Keratinocyte (primary cell): ENCODE results near the gene ZNF526. TPM values are rescaled to one million over a fixed set of nuclear protein-coding genes. Genes with fewer than 3 reads are reported as not detected.

ENCODE experiments used
- DNase-seq: peaks from one replicate; pipeline ENCODE4 v3.0.0-alpha.2; 2011; ENCODE audit warnings: low read depth, missing footprints, low spot score
- FAIRE-seq: peaks from 2 replicates; lab custom pipeline; 2011; peaks lifted over from hg19 to GRCh38; lab: Jason Lieb, UNC
- H2AFZ ChIP-seq: 2 replicates; pipeline ENCODE4 v1.6.0; 2012; ENCODE audit warnings: low read length, control low read depth, inconsistent platforms; ENCODE audit not compliant: control insufficient read depth
- H3K27ac ChIP-seq: 2 replicates; pipeline ENCODE4 v1.5.1; 2011; ENCODE audit warnings: low read length; ENCODE audit not compliant: control insufficient read depth, insufficient read depth
- H3K27me3 ChIP-seq: 3 replicates; pipeline ENCODE4 v1.6.0; 2011; ENCODE audit warnings: low read length; ENCODE audit not compliant: control insufficient read depth, insufficient read depth; ENCODE audit errors: extremely low read depth
- H3K36me3 ChIP-seq, 2 experiments: 2 replicates in 1 of 2; 3 replicates in 1 of 2; pipeline ENCODE4 v1.5.1; 2011; ENCODE audit warnings: low read length in 2 of 2, mild to moderate bottlenecking in 1 of 2; ENCODE audit not compliant: control insufficient read depth in 2 of 2, insufficient read depth in 2 of 2; ENCODE audit errors: extremely low read depth in 1 of 2
- H3K4me1 ChIP-seq: 3 replicates; pipeline ENCODE4 v1.5.1; 2011; ENCODE audit warnings: low read length; ENCODE audit not compliant: control insufficient read depth, insufficient read depth; ENCODE audit errors: extremely low read depth
- H3K4me2 ChIP-seq: 3 replicates; pipeline ENCODE4 v1.6.0; 2011; ENCODE audit warnings: low read depth, low read length; ENCODE audit not compliant: control insufficient read depth, insufficient read depth; ENCODE audit errors: extremely low read depth
- H3K4me3 ChIP-seq, 3 experiments: fragments of 200-600 bp in 1 of 3; sonication (generic) in 1 of 3; 2 replicates in 2 of 3; 3 replicates in 1 of 3; pipeline ENCODE4 v1.5.1; 2011 to 2016; ENCODE audit warnings: low read length in 3 of 3, mild to moderate bottlenecking in 3 of 3, control low read depth in 2 of 3, inconsistent platforms in 1 of 3, low read depth in 1 of 3, mixed read lengths in 1 of 3, mixed run types in 1 of 3, moderate library complexity in 1 of 3; ENCODE audit not compliant: control insufficient read depth in 2 of 3, insufficient read depth in 2 of 3; ENCODE audit errors: extremely low read depth in 1 of 3
- H3K79me2 ChIP-seq: 2 replicates; pipeline ENCODE4 v1.6.0; 2012; ENCODE audit warnings: low read length; ENCODE audit not compliant: control insufficient read depth, insufficient read depth
- H3K9ac ChIP-seq: 3 replicates; pipeline ENCODE4 v1.6.0; 2011; ENCODE audit warnings: low read length; ENCODE audit not compliant: control insufficient read depth, insufficient read depth; ENCODE audit errors: extremely low read depth
- H3K9me1 ChIP-seq: 3 replicates; pipeline ENCODE4 v1.6.0; 2011; ENCODE audit warnings: low read length; ENCODE audit not compliant: control insufficient read depth, insufficient read depth; ENCODE audit errors: extremely low read depth
- H3K9me3 ChIP-seq: 2 replicates; pipeline ENCODE4 v1.5.1; 2012; ENCODE audit warnings: low read depth, low read length; ENCODE audit not compliant: control insufficient read depth
- H4K20me1 ChIP-seq: 3 replicates; pipeline ENCODE4 v1.6.0; 2011; ENCODE audit warnings: low read length; ENCODE audit not compliant: control insufficient read depth, insufficient read depth; ENCODE audit errors: extremely low read depth
- CTCF ChIP-seq, 3 experiments: IDR thresholded peaks in 1 of 3; conservative IDR thresholded peaks in 1 of 3; optimal IDR thresholded peaks in 1 of 3; 2 replicates in 2 of 3; 3 replicates in 1 of 3; pipeline versions ENCODE3 to v1.5.1; 2011; ENCODE audit warnings: low read length in 3 of 3, mild to moderate bottlenecking in 3 of 3, moderate library complexity in 2 of 3, control low read depth in 1 of 3, inconsistent platforms in 1 of 3; ENCODE audit not compliant: insufficient read depth in 2 of 3; ENCODE audit errors: extremely low read depth in 1 of 3
- EZH2 ChIP-seq: IDR thresholded peaks from one replicate; pipeline ENCODE4 v1.6.1; 2012; ENCODE audit warnings: inconsistent platforms, mild to moderate bottlenecking, low read length, moderate library complexity
- dilution Hi-C: fragments of 300-500 bp; cut with MboI; formaldehyde crosslinking; loops from one replicate; pipeline ENCODE4 v1.7.0; 2020; ENCODE audit warnings: low sequenced_read_pairs; ENCODE audit not compliant: extremely low pct_ligation_motif_present
- polyA plus RNA-seq, 5 experiments: library from polyadenylated mRNA; depleted of rRNA in 3 of 5; stranded (reverse) in 3 of 5; stranded (forward) in 1 of 5; unstranded in 1 of 5; fragments of >200 nt; gene quantifications; 1 replicate in 1 of 5; 2 replicates in 3 of 5; 3 replicates in 1 of 5; pipeline versions ENCODE4 v1.2.1 to v1.2.3, GENCODE V29; 2011 to 2012; ENCODE audit warnings: missing spikeins in 2 of 5, low read depth in 1 of 5, low replicate concordance in 1 of 5

The ZNF526 gene
- polyA plus RNA-seq, 1 donor (not counting 4 experiments of a cell fraction or from before 2014, with no cell fraction given), result 5.4 TPM

- H3K9me3 ChIP-seq, result no peaks in the 10 kb centered on the region
- FAIRE-seq, result no peak
- no peak overlapping the region for H3K4me3 ChIP-seq
- H3K9me1 ChIP-seq, result no peaks in the 10 kb centered on the region
- H2AFZ ChIP-seq, result no peak overlapping the region
- no peak for TF ChIP-seq EZH2
- no peak for TF ChIP-seq CTCF (optimal IDR thresholded peaks at IDR 0.05 in 1 of 3, IDR thresholded peaks at IDR 0.05 in 1 of 3, conservative IDR thresholded peaks at IDR 0.05 in 1 of 3; ENCODE audit: extremely low read depth in 1 of 3, insufficient read depth in 2 of 3, low read length in 3 of 3)
- peaks cover 60% of the 10 kb centered on the region for H3K79me2 ChIP-seq
- peaks cover 6% of the 10 kb centered on the region for H4K20me1 ChIP-seq
- no peak overlapping the region for H3K9ac ChIP-seq
- no peak overlapping the region for H3K27ac ChIP-seq
- H3K36me3 ChIP-seq, result peaks cover 16 to 27% of the 10 kb centered on the region in 2 experiments
- dilution Hi-C loops, result no loop called here
- no peaks in the 10 kb centered on the region for H3K27me3 ChIP-seq
- H3K4me1 ChIP-seq, result peaks cover 29% of the 10 kb centered on the region
- peak overlapping the region; percentile 92 for H3K4me2 ChIP-seq
- DNase-seq, result no peak
Observed at GRCh38 chr19:42214810-42215485, 5.2 kb upstream of the ZNF526 start.

- peak overlapping the region; percentile 92 for H3K4me2 ChIP-seq
- peak overlapping the region; percentile 82 for H3K9ac ChIP-seq
- peaks cover 15 to 27% of the 10 kb centered on the region in 2 experiments for H3K36me3 ChIP-seq
- dilution Hi-C loops, result no loop called here
- H3K79me2 ChIP-seq, result peaks cover 74% of the 10 kb centered on the region
- no peak for FAIRE-seq
- H3K27ac ChIP-seq, result peak overlapping the region; percentile 90
- H2AFZ ChIP-seq, result peak overlapping the region; percentile 33
- H3K9me3 ChIP-seq, result no peaks in the 10 kb centered on the region
- TF ChIP-seq EZH2, result no peak
- TF ChIP-seq CTCF (optimal IDR thresholded peaks at IDR 0.05 in 1 of 3, IDR thresholded peaks at IDR 0.05 in 1 of 3, conservative IDR thresholded peaks at IDR 0.05 in 1 of 3; ENCODE audit: extremely low read depth in 1 of 3, insufficient read depth in 2 of 3, low read length in 3 of 3), result no peak
- no peaks in the 10 kb centered on the region for H3K27me3 ChIP-seq
- no peaks in the 10 kb centered on the region for H3K9me1 ChIP-seq
- peaks cover 6% of the 10 kb centered on the region for H4K20me1 ChIP-seq
- no peak for DNase-seq
- H3K4me3 ChIP-seq, result peak overlapping the region; percentile 80 to 93 (median 92)
- peaks cover 35% of the 10 kb centered on the region for H3K4me1 ChIP-seq
Observed at GRCh38 chr19:42216653-42217519, 3.2 kb upstream of the ZNF526 start.
